GM19397 (cell line): Measurements from ENCODE around the gene FAM120AOS.

ENCODE experiments used
- ATAC-seq: cut with Tn5 transposase; IDR thresholded peaks from one replicate; pipeline ENCODE4 v1.9.1; 2021; ENCODE audit warnings: mild to moderate bottlenecking, moderate library complexity; ENCODE audit not compliant: unreplicated experiment

FAM120AOS gene

GRCh38 chr9:93467462-93467861 is 14.1 kb upstream of the FAM120AOS start:
- no peak for ATAC-seq

DNA sequence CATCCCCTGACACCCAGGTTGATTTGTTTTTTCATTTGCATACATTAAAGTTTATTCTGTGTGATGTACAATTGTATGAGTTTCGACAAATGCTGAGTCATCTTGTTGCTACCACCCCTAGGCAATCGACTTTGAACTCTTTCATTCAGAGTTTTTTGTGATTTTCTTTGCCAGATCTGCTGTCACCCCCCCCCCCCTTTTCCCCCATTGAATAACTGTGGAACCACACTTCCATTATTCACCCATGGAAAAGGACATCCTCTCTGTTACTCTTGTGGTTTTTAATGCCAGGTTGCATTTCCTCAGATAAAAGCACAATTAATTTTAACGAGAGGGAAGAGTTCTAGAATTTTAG is 13.7 kb upstream of the FAM120AOS start:
- no peak for ATAC-seq

DNA sequence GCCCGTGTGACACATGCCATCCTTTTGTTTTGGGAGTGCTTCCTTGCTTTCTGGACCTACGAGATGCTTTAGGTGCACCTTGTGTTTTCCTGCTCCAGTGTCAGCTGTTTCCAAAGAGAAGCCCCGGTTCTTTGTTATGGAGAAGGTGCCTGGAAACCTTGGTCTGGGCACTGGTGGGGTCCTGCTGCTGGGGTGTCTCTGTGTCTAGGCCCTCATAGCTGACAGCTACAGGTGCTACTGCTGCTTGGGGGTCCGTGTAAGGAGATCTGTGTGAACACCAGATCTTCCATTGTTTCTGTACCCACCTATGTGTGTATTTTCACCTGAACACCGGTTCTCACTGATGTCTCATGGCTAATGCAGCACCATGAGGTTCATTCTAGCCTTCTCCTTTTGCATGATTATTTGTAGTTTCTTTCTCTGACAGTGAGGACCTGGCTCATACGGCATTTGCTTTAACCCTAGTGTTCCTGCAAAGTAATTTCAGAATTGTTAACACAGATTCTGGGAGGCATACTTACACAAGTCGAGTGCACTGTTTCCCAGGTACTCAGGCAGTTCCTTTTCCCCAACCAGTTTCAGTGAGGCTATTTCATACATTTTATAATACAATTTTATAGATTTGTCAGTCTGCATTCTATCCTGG is 13.2 kb upstream of the FAM120AOS start:
- no peak for ATAC-seq

GRCh38 chr9:93465855-93466254 is 12.5 kb upstream of the FAM120AOS start:
- ATAC-seq = no peak

GRCh38 chr9:93464876-93465275 is 11.5 kb upstream of the FAM120AOS start:
- ATAC-seq = no peak

GRCh38 chr9:93464395-93464794 is 11.0 kb upstream of the FAM120AOS start:
- no peak for ATAC-seq

- ATAC-seq = no peak
Measured at GRCh38 chr9:93463638-93464248, 10.4 kb upstream of the FAM120AOS start.

DNA sequence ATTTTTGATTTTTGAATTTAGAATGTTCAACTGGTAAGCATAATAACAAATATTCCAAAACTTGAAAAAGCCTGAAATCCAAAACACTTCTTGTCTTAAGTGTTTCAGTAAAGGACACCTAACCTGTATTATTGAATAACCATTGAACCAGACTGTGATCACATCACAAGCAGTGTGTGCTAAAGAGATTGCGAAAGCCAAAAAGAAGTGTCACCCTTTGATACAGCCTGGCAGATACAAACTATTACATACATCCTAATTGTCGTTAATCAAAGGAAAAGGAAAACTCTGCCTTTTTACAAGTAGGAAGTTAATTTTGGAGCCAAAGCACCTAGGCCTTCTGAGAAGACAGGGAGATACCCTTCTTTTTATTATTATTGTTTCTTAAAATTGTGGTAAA is 8.4 kb upstream of the FAM120AOS start:
- no peak for ATAC-seq

DNA sequence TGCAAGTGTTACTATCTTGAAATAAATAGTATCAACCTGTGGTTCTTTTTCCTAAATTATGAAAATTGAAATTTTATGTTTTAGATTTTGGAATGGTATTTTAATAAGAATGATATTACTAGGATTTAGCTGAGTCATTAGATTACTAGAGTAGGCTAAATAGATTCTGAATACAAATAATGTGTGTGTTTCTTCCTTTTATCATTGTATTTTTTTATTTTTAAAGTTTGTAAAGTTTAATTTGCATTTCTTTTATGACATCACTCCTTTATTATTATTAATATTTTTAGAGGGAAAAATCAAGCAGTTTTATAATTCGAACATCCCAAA is 8.0 kb upstream of the FAM120AOS start:
- no peak for ATAC-seq

DNA sequence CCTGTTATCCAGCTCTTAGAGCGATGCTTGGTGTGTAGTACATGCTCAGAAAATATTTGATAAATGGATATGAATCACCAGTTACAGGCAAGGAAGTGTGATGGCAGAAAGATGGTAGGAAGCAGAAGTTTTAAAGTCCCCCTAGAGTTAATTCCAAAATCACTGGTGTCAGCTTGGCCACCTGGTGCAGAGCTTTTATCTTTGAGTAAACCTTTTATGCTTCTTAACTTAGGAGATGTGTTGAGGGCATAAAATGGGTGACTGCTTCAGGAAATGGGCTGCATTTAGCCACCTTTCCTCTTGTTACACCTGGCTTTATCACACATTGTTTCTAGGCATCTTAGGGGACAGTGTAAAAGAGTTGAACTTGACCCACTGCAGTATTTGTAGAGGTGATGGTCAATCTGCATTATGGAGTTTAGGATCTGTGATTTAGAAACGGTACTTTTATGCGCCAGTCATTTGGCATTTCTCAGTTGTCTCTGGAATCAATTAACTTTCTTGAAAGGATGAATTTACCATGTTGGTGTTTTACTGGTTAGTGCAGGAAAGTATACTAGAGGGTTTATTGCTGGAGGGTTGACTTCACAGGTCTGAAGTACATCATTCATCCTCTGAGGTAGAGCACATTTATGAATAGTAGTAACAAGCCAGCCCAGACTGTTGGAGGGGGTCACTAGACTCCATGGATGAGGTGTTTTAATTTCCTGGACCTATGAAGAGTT is 7.5 kb upstream of the FAM120AOS start:
- no peak for ATAC-seq

- ATAC-seq = no peak
Measured at GRCh38 chr9:93459432-93459847, 6.1 kb upstream of the FAM120AOS start.

- ATAC-seq = no peak
Measured at GRCh38 chr9:93458712-93459111, 5.3 kb upstream of the FAM120AOS start.

DNA sequence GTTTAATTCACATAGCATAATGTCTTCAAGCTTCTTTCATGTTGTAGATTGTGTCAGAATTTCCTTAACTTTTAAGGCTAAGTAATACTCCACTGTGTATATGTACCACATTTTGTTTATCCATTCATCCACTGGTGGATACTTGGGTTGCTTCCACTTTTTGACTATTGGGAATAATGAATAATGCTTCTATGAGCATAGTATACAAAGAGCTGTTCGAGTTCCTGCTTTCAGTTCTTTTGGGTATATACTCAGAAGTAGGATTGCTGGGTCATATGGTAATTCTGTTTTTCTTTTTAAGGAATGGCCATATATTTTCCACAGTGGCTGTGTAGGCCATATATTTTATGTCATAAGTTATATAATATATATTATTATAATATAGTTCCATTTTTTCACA is 3.6 kb upstream of the FAM120AOS start:
- no peak for ATAC-seq

- ATAC-seq = no peak
Measured at GRCh38 chr9:93456504-93456903, 3.1 kb upstream of the FAM120AOS start.

DNA sequence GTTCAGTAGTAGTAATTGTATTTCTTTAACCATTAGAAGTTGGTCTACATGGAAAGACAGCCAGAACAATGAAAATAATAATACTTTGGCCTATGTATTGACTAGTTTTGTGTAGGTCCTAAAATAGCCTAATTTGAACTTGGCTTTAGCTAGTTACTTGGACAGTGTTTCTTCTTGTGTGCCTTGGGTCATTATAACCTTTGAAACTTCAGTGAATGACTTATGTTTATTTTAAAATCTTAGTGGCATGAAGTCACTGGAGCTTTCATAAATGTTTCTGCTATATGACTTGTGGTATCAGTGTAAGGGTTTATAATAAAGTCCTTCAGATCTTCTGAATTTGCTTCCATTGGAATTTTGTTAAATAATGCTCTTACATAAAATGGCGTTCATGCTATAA is 2.6 kb upstream of the FAM120AOS start:
- no peak for ATAC-seq

DNA sequence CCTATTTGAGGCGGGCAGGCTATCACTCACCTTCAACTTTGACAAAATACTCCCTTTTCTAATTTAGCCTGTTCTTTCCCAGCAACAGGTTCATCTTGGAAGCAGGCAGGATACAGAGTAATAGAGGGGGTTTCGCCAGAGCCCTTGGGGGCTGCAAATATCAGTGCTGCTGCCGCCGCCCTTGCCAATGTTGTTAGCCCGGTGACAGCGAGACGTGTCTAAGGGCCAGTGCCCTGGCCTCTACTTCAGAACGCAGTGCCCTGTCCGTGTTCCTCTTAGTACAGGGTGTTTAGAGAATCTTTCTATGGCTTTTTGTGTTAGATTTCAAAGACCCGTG is 703 bp downstream of the FAM120AOS start:
- no peak for ATAC-seq

GRCh38 chr9:93451849-93452709 is 1.3 kb downstream of the FAM120AOS start:
- ATAC-seq = peak; percentile 12

DNA sequence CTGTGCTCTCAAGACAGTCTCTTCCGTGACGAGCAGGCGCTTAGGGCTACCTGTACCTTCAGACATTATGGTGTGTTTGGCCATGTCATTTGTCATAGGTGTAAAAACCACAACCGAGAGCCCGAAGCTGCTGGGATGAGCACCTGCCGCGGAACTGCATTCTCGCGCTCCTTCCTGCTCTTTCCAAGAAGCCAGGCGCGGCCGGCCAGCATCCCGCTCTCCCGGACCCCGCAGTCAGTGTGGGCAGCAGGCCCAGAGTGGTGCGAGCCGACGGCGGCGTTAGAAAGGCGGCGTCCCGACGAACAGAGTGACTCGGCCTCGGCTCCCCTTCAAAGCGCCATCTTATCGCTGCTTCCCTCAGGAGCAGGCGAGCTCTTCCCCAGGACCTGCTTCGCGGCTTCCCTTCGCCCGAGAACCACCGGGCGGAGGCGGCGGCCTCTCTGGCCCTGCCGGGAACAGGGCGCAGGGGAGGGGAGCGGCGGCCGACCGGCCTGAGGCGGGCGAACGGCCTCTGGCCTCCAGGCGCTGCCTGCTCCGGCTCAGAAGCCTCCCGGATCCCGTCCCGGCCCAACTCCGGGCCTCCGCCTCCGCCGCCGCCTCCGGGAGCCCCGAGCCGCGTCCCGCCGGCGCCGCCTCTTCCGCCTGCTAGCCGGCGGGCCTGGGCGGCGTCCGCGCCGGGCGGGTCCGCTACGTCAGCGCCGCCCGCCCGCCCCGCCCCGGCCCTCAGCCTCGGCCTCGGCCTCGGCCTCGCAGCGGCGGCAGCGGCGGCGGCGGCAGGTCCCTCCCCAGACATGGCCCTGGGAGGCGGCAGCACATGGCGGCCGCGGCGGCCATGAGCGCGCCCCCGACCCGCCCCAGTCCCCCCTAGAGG is 2.2 kb downstream of the FAM120AOS start, which contains the start of gene FAM120A:
FAM120A (plus strand) TSS at position 741 of the 871 bp plus-strand sequence. CDS start 231 bp downstream, outside the sequence.
- ATAC-seq = peak; percentile 62

- no peak for ATAC-seq
Measured at GRCh38 chr9:93447655-93448054, 5.7 kb downstream of the FAM120AOS start.

GRCh38 chr9:93446073-93446472 is 7.3 kb downstream of the FAM120AOS start:
- no peak for ATAC-seq
